Measurements from ENCODE around the gene AVEN. TPM values are rescaled to one million over a fixed set of nuclear protein-coding genes. Genes with fewer than 3 reads are reported as not detected.
"Not testable (repeated sequence)": the region's sequence is repeated elsewhere in the genome, so short reads cannot be mapped to it uniquely, and the experiment has no call there.

Gene AVEN
- total RNA-seq, 1 donor = 34.7 TPM

- Histone ChIP-seq H3K9me3 (ENCODE audit: low read depth, low read length) (no peaks in the 10 kb centered on the region), H4K20me1 (ENCODE audit: insufficient read depth, low read length) (no peaks in the 10 kb centered on the region), H3K36me3 (ENCODE audit: insufficient read depth, low read length) (no peaks in the 10 kb centered on the region), H3K4me2 (ENCODE audit: insufficient read depth, low read length) (no peak overlapping the region), H3K4me1 (ENCODE audit: insufficient read depth, low read length) (no peaks in the 10 kb centered on the region), H3K27me3 (ENCODE audit: insufficient read depth, low read length) (no peaks in the 10 kb centered on the region), H2AFZ (ENCODE audit: low read length) (no peak overlapping the region), H3K27ac (ENCODE audit: low read depth, low read length) (no peak overlapping the region), H3K79me2 (ENCODE audit: insufficient read depth, low read length) (peaks cover 44% of the 10 kb centered on the region), H3K4me3 (ENCODE audit: insufficient read depth, low read length) (no peak overlapping the region)
- DNase-seq (ENCODE audit: insufficient read length, low spot score, missing footprints) = no peak
- TF ChIP-seq CTCF (IDR thresholded peaks at IDR 0.05; ENCODE audit: extremely low read depth, low read depth, low read length) = no peak
Measured at GRCh38 chr15:34027606-34028005, 11.4 kb downstream of the AVEN start.

GRCh38 chr15:34025252-34025651, 13.8 kb downstream of the AVEN start:
- no peaks in the 10 kb centered on the region for H3K4me1 ChIP-seq (ENCODE audit: insufficient read depth, low read length)
- no peaks in the 10 kb centered on the region for H4K20me1 ChIP-seq (ENCODE audit: insufficient read depth, low read length)
- H3K4me2 ChIP-seq (ENCODE audit: insufficient read depth, low read length) = no peak overlapping the region
- TF ChIP-seq CTCF (IDR thresholded peaks at IDR 0.05; ENCODE audit: extremely low read depth, low read depth, low read length) = no peak
- no peak overlapping the region for H3K27ac ChIP-seq (ENCODE audit: low read depth, low read length)
- peaks cover 34% of the 10 kb centered on the region for H3K79me2 ChIP-seq (ENCODE audit: insufficient read depth, low read length)
- H3K36me3 ChIP-seq (ENCODE audit: insufficient read depth, low read length) = no peaks in the 10 kb centered on the region
- no peak overlapping the region for H3K4me3 ChIP-seq (ENCODE audit: insufficient read depth, low read length)
- peak; percentile 8 for DNase-seq (ENCODE audit: insufficient read length, low spot score, missing footprints)
- no peaks in the 10 kb centered on the region for H3K27me3 ChIP-seq (ENCODE audit: insufficient read depth, low read length)
- no peak overlapping the region for H2AFZ ChIP-seq (ENCODE audit: low read length)
- no peaks in the 10 kb centered on the region for H3K9me3 ChIP-seq (ENCODE audit: low read depth, low read length)

GRCh38 chr15:34023907-34024306, 15.1 kb downstream of the AVEN start:
- H2AFZ ChIP-seq (ENCODE audit: low read length) = no peak overlapping the region
- no peak for TF ChIP-seq CTCF (IDR thresholded peaks at IDR 0.05; ENCODE audit: extremely low read depth, low read depth, low read length)
- no peak overlapping the region for H3K4me3 ChIP-seq (ENCODE audit: insufficient read depth, low read length)
- no peak for DNase-seq (ENCODE audit: insufficient read length, low spot score, missing footprints)
- no peak overlapping the region for H3K27ac ChIP-seq (ENCODE audit: low read depth, low read length)
- H3K9me3 ChIP-seq (ENCODE audit: low read depth, low read length) = no peaks in the 10 kb centered on the region
- H3K4me1 ChIP-seq (ENCODE audit: insufficient read depth, low read length) = no peaks in the 10 kb centered on the region
- no peaks in the 10 kb centered on the region for H4K20me1 ChIP-seq (ENCODE audit: insufficient read depth, low read length)
- H3K79me2 ChIP-seq (ENCODE audit: insufficient read depth, low read length) = peaks cover 32% of the 10 kb centered on the region
- H3K27me3 ChIP-seq (ENCODE audit: insufficient read depth, low read length) = no peaks in the 10 kb centered on the region
- H3K4me2 ChIP-seq (ENCODE audit: insufficient read depth, low read length) = no peak overlapping the region
- no peaks in the 10 kb centered on the region for H3K36me3 ChIP-seq (ENCODE audit: insufficient read depth, low read length)

GRCh38 chr15:34019369-34019990, 19.5 kb downstream of the AVEN start:
- DNase-seq (ENCODE audit: insufficient read length, low spot score, missing footprints) = no peak
- no peak overlapping the region for H3K4me2 ChIP-seq (ENCODE audit: insufficient read depth, low read length)
- no peak overlapping the region for H3K27ac ChIP-seq (ENCODE audit: low read depth, low read length)
- H3K27me3 ChIP-seq (ENCODE audit: insufficient read depth, low read length) = no peaks in the 10 kb centered on the region
- H3K36me3 ChIP-seq (ENCODE audit: insufficient read depth, low read length) = no peaks in the 10 kb centered on the region
- no peak for TF ChIP-seq CTCF (IDR thresholded peaks at IDR 0.05; ENCODE audit: extremely low read depth, low read depth, low read length)
- H4K20me1 ChIP-seq (ENCODE audit: insufficient read depth, low read length) = no peaks in the 10 kb centered on the region
- no peak overlapping the region for H2AFZ ChIP-seq (ENCODE audit: low read length)
- H3K79me2 ChIP-seq (ENCODE audit: insufficient read depth, low read length) = peaks cover 21% of the 10 kb centered on the region
- H3K9me3 ChIP-seq (ENCODE audit: low read depth, low read length) = no peaks in the 10 kb centered on the region
- no peaks in the 10 kb centered on the region for H3K4me1 ChIP-seq (ENCODE audit: insufficient read depth, low read length)
- H3K4me3 ChIP-seq (ENCODE audit: insufficient read depth, low read length) = no peak overlapping the region

- H3K4me2 ChIP-seq (ENCODE audit: insufficient read depth, low read length); H3K36me3 ChIP-seq (ENCODE audit: insufficient read depth, low read length); H2AFZ ChIP-seq (ENCODE audit: low read length); H3K9me3 ChIP-seq (ENCODE audit: low read depth, low read length); H3K4me3 ChIP-seq (ENCODE audit: insufficient read depth, low read length); H3K27me3 ChIP-seq (ENCODE audit: insufficient read depth, low read length); DNase-seq (ENCODE audit: insufficient read length, low spot score, missing footprints); H3K4me1 ChIP-seq (ENCODE audit: insufficient read depth, low read length); H3K27ac ChIP-seq (ENCODE audit: low read depth, low read length); H4K20me1 ChIP-seq (ENCODE audit: insufficient read depth, low read length): not testable (repeated sequence)
- peaks cover 24% of the 10 kb centered on the region for H3K79me2 ChIP-seq (ENCODE audit: insufficient read depth, low read length)
Measured at GRCh38 chr15:34018738-34019137, 20.3 kb downstream of the AVEN start.
